Panc1 (cell line): ENCODE measurements around the gene LRRC59.
"Not testable (repeated sequence)": the region's sequence is repeated elsewhere in the genome, so short reads cannot be mapped to it uniquely, and the experiment has no call there.

Experiments
- POLR2AphosphoS5 ChIP-seq: IDR thresholded peaks from 2 replicates; pipeline ENCODE4 v1.6.1; 2012; ENCODE audit warnings: mild to moderate bottlenecking, low read depth, low read length, moderate library complexity
- REST ChIP-seq, 2 experiments: IDR thresholded peaks; 2 replicates each; pipeline ENCODE4 v1.6.1; 2011 to 2012; ENCODE audit warnings: low read depth in 2 of 2, control low read depth in 1 of 2, low read length in 1 of 2, mild to moderate bottlenecking in 1 of 2, moderate library complexity in 1 of 2; ENCODE audit not compliant: insufficient read depth in 1 of 2
- TF ChIP-seq, protein P1 (sequence below): fragments of 450-650 bp; IDR thresholded peaks from 2 replicates; pipeline ENCODE4 v1.5.1; 2017; ENCODE audit warnings: mild to moderate bottlenecking

DNA sequence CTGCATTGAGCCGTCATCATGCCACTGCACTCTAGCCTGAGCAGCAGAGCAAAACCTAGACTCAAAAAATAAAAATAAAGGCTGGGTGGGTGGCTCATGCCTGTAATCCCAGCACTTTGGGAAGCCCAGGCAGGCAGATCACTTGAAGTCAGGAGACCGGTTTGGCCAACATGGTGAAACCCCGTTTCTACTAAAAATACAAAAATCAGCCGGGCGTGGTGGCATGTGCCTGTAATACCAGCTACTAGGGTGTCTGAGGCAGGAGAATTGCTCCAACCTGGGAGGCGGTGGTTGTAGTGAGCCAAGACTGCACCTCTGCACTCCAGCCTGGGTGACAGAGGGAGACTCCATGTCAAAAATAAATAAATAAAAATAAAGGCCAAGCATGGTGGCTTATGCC, 30.8 kb upstream of the LRRC59 start:
- TF ChIP-seq, protein P1, sequence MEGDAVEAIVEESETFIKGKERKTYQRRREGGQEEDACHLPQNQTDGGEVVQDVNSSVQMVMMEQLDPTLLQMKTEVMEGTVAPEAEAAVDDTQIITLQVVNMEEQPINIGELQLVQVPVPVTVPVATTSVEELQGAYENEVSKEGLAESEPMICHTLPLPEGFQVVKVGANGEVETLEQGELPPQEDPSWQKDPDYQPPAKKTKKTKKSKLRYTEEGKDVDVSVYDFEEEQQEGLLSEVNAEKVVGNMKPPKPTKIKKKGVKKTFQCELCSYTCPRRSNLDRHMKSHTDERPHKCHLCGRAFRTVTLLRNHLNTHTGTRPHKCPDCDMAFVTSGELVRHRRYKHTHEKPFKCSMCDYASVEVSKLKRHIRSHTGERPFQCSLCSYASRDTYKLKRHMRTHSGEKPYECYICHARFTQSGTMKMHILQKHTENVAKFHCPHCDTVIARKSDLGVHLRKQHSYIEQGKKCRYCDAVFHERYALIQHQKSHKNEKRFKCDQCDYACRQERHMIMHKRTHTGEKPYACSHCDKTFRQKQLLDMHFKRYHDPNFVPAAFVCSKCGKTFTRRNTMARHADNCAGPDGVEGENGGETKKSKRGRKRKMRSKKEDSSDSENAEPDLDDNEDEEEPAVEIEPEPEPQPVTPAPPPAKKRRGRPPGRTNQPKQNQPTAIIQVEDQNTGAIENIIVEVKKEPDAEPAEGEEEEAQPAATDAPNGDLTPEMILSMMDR = not testable (repeated sequence)
- not testable (repeated sequence) for TF ChIP-seq REST (IDR thresholded peaks at IDR 0.05; ENCODE audit: insufficient read depth in 1 of 2, low read depth in 2 of 2, low read length in 1 of 2); POLR2AphosphoS5
